Suppressor macrophage treated with lipopolysaccharide for 4 hours (primary cell): Measurements from ENCODE around the gene DNER.
A peak's percentile ranks its signal among the peaks of the same experiment; 100 is the strongest.
"Not testable (repeated sequence)": the region's sequence is repeated elsewhere in the genome, so short reads cannot be mapped to it uniquely, and the experiment has no call there.

Source experiments
- DNase-seq: peaks from one replicate; pipeline ENCODE4 v3.0.0-alpha.2; 2020

DNER gene

GRCh38 chr2:229559986-229560385, 154.4 kb downstream of the DNER start:
- no peak for DNase-seq

- DNase-seq, result no peak
Measured at GRCh38 chr2:229553091-229553490, 161.3 kb downstream of the DNER start.

DNA sequence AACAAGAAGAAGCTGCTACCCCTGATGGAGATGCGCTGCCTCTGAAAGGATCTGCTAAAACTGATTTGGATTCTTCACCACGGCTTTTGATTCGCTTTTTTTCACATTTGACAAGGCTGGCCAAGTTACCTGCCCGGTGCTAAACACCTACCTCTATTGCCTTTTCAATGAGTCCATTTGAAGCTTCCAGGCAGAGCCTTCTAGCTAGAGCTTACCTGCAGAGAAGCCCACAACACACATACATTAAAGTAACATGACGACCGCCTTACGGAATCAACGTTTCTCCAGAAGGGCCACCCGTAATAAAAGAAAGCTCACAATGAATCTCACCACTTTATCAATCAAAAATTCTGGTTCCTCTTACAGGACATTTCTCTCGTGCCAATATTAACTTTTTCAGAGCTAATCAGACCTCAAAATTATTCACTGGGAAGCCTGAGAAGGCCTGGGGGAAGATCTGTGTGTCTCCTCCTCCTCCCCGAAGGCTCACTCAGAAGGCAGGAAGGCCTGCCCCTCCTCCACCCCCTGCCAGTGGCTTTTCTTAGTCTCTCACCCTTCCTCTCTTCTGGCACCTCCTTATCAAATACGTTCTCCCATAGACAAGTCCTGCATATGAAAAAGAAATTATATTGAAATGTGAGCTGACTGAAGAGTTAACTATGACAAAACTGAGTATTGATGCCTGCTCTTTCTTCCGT, 171.0 kb downstream of the DNER start:
- DNase-seq, result no peak

DNA sequence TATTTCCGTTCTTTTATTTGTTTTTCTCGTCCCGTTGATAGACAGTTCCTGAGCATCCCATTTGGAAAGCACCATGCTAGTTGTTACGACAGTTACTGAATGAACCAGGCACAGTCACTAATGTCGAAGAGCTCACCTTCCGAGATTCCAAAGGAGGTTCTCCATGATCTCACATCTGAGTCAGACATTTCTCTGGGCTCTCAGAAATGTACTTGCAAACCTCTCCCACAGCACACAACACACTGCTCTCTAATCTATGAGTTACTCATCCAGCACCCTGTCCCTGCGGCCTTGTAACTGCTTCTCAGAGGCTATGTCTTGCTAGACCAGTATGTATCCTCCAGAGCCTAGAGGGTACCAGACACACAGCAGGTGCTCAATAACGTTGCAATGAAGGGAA, 174.7 kb downstream of the DNER start:
- DNase-seq, result no peak

GRCh38 chr2:229531594-229531993, 182.8 kb downstream of the DNER start:
- DNase-seq, result no peak

DNA sequence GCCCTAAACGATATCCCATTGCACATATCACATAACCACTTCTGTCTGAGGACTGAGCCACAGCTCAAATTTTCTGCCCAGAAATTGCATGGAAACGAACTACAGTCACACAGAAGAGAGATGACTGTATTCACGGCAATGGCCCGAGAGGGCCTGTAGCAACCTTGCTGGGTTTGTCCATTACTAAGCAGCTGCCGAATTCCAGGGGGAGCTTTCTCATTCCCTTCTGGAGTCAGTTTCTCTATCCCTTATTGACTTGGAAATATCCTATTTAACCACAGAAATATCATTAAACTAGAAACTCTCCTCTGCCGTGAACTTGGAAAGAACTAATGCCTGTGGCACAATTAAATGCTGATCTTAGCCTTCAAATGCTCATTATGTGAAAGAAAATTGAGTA, 183.9 kb downstream of the DNER start:
- no peak for DNase-seq

DNA sequence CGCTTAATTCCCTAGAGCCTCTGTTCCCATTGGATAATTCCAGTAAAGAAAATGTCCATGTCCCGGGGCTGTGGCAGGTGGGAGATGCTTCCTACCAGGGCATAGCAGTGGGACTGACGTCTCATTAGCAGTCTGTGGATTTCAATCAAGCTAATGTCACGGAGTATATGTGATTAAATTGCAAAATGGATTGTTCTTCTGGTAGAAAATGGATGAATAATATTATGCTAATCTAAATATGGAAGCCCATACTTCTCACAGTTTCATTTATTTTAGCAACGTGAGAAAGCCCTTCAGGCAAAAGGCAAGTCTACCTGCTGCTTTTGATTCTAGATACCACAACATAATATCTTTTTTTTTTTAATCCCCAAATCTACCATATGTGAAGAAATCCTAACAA, 185.5 kb downstream of the DNER start:
- no peak for DNase-seq

DNA sequence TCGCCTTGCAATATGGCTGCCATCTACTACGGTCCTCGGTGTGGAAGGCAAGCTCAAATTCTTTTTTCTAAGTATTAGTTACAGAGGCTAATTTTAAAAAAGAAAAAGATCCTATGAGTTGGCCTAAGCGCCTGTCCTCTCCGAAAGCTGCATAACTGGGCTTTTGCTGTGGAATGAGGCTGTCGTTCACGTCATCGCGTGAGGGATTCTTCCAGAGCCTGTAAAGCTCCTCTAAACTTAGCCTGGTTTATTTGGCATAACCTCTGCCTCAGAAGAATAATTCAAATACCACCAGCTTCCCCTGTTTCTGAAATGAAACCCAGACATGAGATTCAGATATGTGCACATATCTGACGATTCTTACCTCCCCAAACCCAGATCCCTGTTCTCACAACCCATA, 187.4 kb downstream of the DNER start:
- DNase-seq, result no peak

DNA sequence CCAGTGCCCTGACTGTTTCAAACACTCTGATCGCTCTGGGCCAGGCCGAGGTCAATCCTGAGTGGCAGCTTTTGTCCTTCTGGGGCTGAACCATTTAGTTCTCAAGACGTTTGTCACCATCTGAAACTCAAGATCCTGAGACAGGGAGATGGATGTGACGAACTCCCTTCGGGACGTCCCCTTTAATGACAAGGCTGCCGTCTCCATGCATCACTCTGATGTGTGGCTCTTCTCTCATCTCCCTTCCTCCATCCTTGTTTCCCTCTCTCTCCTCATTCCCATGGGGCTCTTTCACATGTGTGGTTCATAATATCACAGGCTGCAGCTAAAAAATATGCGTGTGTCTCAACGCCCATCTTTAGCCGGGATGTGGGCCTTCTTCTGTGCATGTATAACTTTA, 189.6 kb downstream of the DNER start:
- DNase-seq, result no peak

DNA sequence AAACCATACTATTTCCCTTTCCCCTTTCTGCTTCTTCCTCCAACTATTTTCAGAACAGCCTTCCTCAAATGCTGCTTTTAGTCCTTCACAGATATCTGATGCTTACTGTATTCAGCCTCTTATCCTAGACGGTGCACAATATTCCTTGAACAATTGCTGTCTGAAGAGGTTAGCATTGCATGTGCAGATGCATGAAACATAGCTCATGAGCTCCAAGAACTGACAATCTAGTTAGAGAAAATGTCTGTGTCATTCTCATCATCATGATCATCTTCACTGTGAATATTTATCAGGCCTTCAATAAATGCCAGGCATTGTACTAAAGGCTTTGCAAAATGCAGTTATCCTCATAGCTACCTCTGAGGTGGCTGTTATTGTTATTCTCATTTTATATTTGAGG, 190.7 kb downstream of the DNER start:
- no peak for DNase-seq

DNA sequence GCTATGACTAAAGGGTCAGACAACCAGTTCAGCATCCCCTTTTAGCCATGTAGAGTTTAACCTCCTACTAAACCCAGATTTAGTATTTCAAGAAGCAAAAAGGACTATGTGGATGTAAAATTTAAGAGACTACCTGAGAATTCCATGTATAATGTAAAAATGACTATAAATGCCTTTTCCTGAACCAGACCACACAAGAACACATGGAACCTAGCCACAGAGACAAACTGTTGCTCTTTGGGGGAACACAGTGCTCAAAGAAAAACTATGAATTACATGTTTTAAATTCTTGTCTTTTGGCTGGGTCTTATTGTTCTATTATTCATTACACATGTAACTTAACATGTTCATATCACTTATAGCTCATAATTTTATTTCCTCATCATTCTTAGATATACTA, 192.8 kb downstream of the DNER start:
- no peak for DNase-seq

- DNase-seq, result no peak
Measured at GRCh38 chr2:229520691-229521096, 193.7 kb downstream of the DNER start.

DNA sequence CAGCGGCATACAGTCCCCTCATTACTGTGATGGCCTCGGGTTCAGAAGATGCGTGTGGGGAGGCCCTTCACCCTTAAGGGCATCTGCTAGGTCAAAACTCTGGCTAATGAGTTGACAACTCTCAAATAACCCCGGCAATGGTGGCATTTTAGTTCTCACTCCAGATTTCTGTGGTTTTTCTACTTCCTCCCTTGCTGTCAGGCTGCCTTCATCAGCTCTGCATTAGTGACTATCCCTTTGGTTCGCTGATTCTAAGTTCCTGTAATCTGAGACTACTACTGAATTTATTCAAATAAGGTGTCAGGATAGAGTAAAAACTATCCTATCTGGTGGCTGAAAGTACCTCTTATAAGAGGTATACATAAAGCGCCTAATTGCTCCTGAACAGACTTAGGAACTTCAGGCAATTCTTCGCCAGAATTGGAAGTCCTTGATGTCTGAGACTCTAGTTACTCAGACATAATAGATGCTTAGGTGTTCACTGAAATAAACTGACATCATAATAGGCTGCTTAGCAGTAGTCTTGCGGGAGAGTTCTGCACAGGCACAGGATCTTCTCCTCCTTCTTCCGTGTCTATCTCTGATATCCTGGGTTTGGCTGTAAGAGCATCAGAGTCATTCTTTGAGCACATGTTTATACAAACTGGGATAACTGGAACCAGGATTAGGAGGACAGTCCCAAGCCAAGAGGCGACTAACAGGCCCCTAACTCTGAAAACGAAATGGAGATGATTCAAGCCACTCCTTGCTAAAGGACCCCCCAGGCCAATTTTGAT, 194.5 kb downstream of the DNER start:
- DNase-seq, result peak; percentile 12

GRCh38 chr2:229514273-229514895, 200.0 kb downstream of the DNER start:
- DNase-seq, result no peak

DNA sequence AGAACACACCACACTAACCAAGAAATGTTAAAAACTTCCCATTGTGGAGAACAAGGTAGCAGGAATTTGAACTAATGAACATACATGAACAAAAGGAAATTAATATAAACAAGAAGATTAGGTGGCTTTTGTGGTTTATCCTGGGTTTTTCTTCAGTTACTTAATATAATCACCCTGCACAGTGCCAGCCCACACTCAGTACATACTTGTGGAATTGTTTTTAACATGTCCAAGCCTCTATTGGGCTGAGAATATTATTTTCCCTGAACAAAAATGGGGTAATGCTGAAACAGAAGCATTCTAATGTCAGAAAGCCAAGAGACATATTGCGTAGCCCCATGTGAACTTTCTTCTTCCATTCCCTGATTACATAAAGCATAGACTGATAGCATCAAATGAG, 202.8 kb downstream of the DNER start:
- DNase-seq, result no peak

GRCh38 chr2:229506699-229507098, 207.7 kb downstream of the DNER start:
- not testable (repeated sequence) for DNase-seq

DNA sequence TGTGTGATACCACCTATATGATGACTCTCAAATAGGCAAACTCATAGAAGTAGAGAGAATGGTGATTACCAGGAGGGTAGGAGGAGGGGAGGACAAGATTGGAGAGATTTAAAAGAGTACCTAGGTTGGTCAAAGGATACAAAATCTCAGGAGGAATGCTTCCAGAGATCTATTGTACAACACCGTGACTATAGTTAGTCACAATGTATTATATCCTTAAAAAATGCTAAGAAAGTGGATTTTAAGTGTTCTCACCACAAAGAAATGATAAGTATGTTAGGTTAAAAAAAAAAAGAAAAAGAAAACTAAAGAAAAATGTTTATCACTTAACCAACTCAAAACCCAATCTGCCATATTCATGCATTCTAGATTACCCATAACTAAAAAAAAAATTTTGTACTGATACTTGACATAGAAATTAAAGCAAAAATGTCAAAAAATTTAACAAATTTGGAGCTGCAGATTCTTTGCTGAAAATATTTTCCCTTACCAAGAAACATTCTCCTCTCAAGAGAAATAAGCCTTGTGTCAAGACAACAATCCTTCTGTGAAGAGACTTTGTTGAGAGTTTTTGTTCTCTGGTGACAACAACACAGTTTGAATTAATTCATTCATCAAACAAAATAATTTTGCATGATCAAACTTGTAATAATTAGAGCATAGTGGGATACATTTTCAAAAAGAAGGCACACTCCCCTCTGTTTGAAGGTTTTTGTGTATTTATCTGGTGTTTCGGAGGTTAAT, 213.1 kb downstream of the DNER start:
- no peak for DNase-seq

GRCh38 chr2:229492034-229492433, 222.3 kb downstream of the DNER start:
- DNase-seq, result no peak

DNA sequence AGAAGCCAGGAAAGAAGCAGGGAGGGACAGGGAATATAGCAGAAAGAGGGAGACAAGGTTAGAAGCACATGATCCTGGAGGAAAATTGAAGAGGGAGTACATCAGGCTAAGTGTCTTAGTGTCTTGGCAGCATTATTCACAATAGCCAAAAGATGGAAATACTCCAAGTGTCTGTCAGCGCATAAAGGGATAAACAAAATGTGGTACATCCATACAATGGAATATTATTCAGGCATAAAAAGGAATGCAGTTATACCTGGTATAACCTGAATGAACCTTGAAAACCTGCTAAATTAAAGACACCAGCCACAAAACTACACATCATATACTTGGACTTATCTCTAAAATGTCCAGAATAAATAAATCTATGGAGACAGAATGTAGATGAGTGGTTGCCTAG, 224.2 kb downstream of the DNER start:
- no peak for DNase-seq

DNA sequence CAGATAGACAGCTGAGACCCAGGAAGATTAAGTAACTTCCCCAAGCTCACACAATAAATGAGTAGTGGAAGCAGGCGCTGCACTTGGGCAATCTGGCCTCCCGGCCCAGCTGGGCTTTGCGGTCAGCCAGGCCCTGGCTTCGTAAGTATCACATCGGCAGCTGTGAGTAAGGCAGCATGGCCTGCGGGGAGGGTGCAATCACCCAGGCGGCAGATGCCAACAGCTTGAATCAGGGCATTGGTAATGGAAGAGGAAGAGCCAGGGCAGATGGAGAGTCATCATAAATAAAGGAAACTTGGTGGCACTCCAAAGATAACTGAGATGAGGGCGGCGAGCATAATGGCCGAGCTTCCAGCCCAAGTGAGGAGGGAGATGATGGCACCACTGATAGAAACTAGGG, 225.3 kb downstream of the DNER start:
- no peak for DNase-seq

DNA sequence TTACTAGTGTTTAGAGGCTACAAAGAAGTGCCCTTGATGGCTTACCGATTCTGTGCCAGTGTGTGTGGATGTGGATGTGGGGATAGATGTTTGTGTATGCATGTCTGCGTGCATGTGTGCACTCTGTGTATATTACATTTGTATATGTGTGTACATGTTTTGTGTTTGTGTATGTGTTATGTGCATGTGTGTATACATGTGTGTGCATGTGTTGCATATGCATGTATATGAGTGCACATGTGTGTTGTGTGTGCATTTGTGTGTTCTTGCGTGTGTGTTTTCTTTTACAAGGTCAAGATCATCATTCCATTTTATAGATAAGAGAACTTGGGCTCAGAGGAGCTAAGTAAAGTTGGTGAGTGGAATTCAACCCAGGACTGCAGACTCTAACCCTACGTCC, 226.1 kb downstream of the DNER start:
- DNase-seq, result no peak

DNA sequence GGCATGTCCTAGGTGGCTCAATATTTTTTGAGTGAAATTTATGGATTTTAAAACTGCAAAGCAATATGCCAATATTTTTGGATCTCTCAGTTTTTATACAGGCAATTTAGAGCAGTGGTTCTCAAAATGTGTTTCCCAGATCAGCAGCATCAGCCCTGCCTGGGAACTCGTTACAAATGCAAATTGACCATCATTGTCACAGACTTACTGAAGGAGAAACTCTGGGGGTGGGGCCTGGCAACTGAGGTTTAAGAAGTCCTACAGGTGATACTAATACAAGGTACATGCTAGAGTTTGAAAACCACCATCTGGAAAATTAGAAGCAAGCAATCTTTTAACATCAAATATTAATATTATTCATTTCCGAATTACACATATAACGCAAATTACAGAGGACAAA, 227.7 kb downstream of the DNER start:
- no peak for DNase-seq

DNA sequence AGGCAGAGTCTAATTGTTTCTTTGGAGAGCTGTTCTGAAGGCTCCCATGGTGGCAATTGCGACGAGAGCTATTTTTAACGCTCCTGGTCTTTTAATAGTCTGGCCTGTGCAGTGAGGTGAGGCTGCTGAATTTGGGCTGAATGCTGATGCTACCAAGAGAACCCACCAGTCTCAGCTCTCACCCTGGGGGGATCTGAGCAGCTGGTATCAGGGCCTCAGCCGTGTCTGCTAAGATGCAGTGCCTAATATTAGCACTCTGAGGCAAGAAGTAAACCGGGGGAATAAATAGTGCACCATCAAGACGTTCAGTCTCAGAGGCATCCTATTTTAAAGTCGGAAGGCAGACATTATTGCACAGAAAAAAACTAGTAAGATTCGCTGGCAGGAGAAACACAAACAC, 228.5 kb downstream of the DNER start:
- DNase-seq, result no peak
